MG63 (cell line): ENCODE measurements around the gene R3HDM1. TPM values are rescaled to one million over a fixed set of nuclear protein-coding genes. Genes with fewer than 3 reads are reported as not detected.

Experiments used
- DNase-seq: peaks from one replicate; pipeline ENCODE4 v3.0.0-alpha.2; 2020
- H3K27me3 ChIP-seq: fragments of 250-450 bp; sonication (Bioruptor Pico); 2 replicates; pipeline ENCODE4 v1.5.1; 2020; ENCODE audit warnings: mild to moderate bottlenecking, moderate library complexity
- H3K36me3 ChIP-seq: fragments of 250-450 bp; sonication (Bioruptor Pico); 2 replicates; pipeline ENCODE4 v1.5.1; 2020; ENCODE audit warnings: mild to moderate bottlenecking, moderate library complexity
- H3K4me3 ChIP-seq: fragments of 250-450 bp; sonication (Bioruptor Pico); 2 replicates; pipeline ENCODE4 v1.5.1; 2020; ENCODE audit warnings: mild to moderate bottlenecking, moderate library complexity
- H3K9me3 ChIP-seq: fragments of 250-450 bp; sonication (Bioruptor Pico); 2 replicates; pipeline ENCODE4 v1.5.1; 2020; ENCODE audit warnings: mild to moderate bottlenecking, moderate library complexity
- total RNA-seq: library from RNA; depleted of rRNA; stranded (reverse); fragments of >200 nt; shearing (Covaris generic); gene quantifications from 2 replicates; pipeline ENCODE4 v1.2.3, GENCODE V29; 2014; ENCODE audit warnings: low replicate concordance; rRNA removed

The R3HDM1 gene
- total RNA-seq, 1 experiment from 2014 or later = 6.1 TPM

DNA sequence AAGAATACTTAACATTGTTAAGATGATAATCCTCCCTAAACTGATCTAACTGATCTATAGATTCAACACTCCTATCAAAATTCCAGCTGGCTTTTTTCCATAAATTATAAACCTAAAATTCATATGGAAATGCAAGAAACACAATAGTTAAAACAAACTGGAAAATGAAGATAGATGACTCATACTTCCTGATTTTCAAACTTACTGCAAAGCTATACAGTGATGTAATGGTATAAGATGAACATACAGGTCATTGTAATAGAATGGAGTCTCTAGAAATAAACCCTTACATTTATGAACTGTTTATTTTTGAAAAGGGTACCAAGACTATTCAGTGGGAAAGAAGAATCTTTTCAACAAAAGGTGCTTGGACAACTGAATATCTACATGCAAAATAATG lies 242.6 kb downstream of the R3HDM1 start:
- H3K36me3 ChIP-seq = peaks cover 85% of the 10 kb centered on the region
- H3K27me3 ChIP-seq = no peaks in the 10 kb centered on the region
- no peaks in the 10 kb centered on the region for H3K9me3 ChIP-seq
- H3K4me3 ChIP-seq = no peak overlapping the region
- DNase-seq = no peak

Other genes starting within 250 kb of the R3HDM1 start
- gene ZRANB3, start 266 bp upstream of the R3HDM1 start, total RNA-seq = 4.5 and 7.1 TPM in 2 replicates
- 46.3 and 63.0 TPM in 2 replicates for gene UBXN4, start 210.4 kb downstream of the R3HDM1 start, total RNA-seq